GM12878 (cell line): Measurements from ENCODE around the gene SRF. TPM values are rescaled to one million over a fixed set of nuclear protein-coding genes. Genes with fewer than 3 reads are reported as not detected.

Source experiments
- ATAC-seq: fragments of 200-7000 bp; cut with Tn5 transposase; 3 replicates; pipeline ENCODE4 v1.9.1; 2020; ENCODE audit warnings: mild to moderate bottlenecking, moderate library complexity
- BruUV-seq: library from RNA; stranded (reverse); fragments of 400-500 nt; replicated peaks from 2 replicates; lab custom pipeline; 2021; lab: Mats Ljungman, UMichigan
- CTCF ChIA-PET: fragments of 300-600 bp; sonication (Branson Sonifier 250); formaldehyde crosslinking; extraction: SDS; loops from one replicate; lab custom pipeline; 2021; ENCODE audit warnings: inconsistent platforms; lab: Yijun Ruan, JAX
- POLR2A ChIA-PET: fragments of 350-600 bp; formaldehyde crosslinking; extraction: SDS; loops from one replicate; lab custom pipeline; 2021; ENCODE audit warnings: inconsistent platforms; lab: Charles Lee
- RAD21 ChIA-PET: fragments of 300-600 bp; sonication (Branson Sonifier 250); formaldehyde crosslinking; loops from one replicate; lab custom pipeline; 2023; ENCODE audit warnings: antibody characterized with exemption; ENCODE audit not compliant: unreplicated experiment; lab: Charles Lee
- SMC1A ChIA-PET: fragments of 300-600 bp; sonication (Branson Sonifier 250); formaldehyde crosslinking; loops from one replicate; lab custom pipeline; 2023; ENCODE audit not compliant: unreplicated experiment, uncharacterized antibody; lab: Charles Lee
- DNase-seq: peaks from one replicate; pipeline ENCODE4 v3.0.0-alpha.2; 2011; ENCODE audit warnings: low read depth, low spot score
- FAIRE-seq: peaks from 3 replicates; lab custom pipeline; 2011; peaks lifted over from hg19 to GRCh38; lab: Jason Lieb, UNC
- H2AFZ ChIP-seq: 2 replicates; pipeline ENCODE4 v1.6.0; 2011; ENCODE audit warnings: low read depth, low read length, control low read depth; ENCODE audit not compliant: control insufficient read depth
- H3K27ac ChIP-seq: 2 replicates; pipeline ENCODE4 v1.5.1; 2011; ENCODE audit warnings: control low read depth; ENCODE audit not compliant: control insufficient read depth, insufficient read depth
- H3K27me3 ChIP-seq, 2 experiments: replicated peaks in 1 of 2; 2 replicates each; pipeline versions ENCODE4 v1.6.0 to v1.6.1; 2011; ENCODE audit warnings: low read length in 1 of 2; ENCODE audit not compliant: control insufficient read depth in 2 of 2, insufficient read depth in 2 of 2
- H3K36me3 ChIP-seq, 2 experiments: 2 replicates each; pipeline ENCODE4 v1.5.1; 2011; ENCODE audit warnings: low read length in 1 of 2; ENCODE audit not compliant: control insufficient read depth in 2 of 2, insufficient read depth in 2 of 2
- H3K4me1 ChIP-seq: 2 replicates; pipeline ENCODE4 v1.6.1; 2011; ENCODE audit warnings: mild to moderate bottlenecking, low read length, moderate library complexity, mixed read lengths; ENCODE audit not compliant: control insufficient read depth, insufficient read depth
- H3K4me2 ChIP-seq: 2 replicates; pipeline ENCODE4 v1.6.0; 2011; ENCODE audit warnings: control low read depth; ENCODE audit not compliant: control insufficient read depth, insufficient read depth
- H3K4me3 ChIP-seq: fragments of 200-600 bp; sonication (generic); 2 replicates; pipeline ENCODE4 v1.5.1; 2016
- H3K79me2 ChIP-seq: 2 replicates; pipeline ENCODE4 v1.6.0; 2011; ENCODE audit warnings: low read length; ENCODE audit not compliant: control insufficient read depth, insufficient read depth
- H3K9ac ChIP-seq: 2 replicates; pipeline ENCODE4 v1.8.0; 2011; ENCODE audit warnings: low read length, control low read depth, mixed read lengths; ENCODE audit not compliant: control insufficient read depth, insufficient read depth
- H3K9me3 ChIP-seq: replicated peaks from 3 replicates; pipeline ENCODE4 v1.5.1; 2011; ENCODE audit warnings: mild to moderate bottlenecking, low read length; ENCODE audit not compliant: control insufficient read depth, insufficient read depth
- H4K20me1 ChIP-seq: 2 replicates; pipeline ENCODE4 v1.6.0; 2011; ENCODE audit not compliant: control insufficient read depth, insufficient read depth
- CREM ChIP-seq: IDR thresholded peaks from 2 replicates; pipeline ENCODE4 v1.6.1; 2014; ENCODE audit warnings: antibody characterized with exemption, low read depth
- DPF2 ChIP-seq: fragments of 450-650 bp; IDR thresholded peaks from 2 replicates; pipeline ENCODE4 v1.6.1; 2017; ENCODE audit warnings: mild to moderate bottlenecking
- ETV6 ChIP-seq, 2 experiments: fragments of 450-650 bp in 1 of 2; IDR thresholded peaks in 1 of 2; conservative IDR thresholded peaks in 1 of 2; 2 replicates each; pipeline ENCODE4 v1.6.1; 2014; ENCODE audit warnings: antibody characterized with exemption in 1 of 2, borderline replicate concordance in 1 of 2, low read depth in 1 of 2, mild to moderate bottlenecking in 1 of 2, moderate library complexity in 1 of 2
- EZH2 ChIP-seq: IDR thresholded peaks from 2 replicates; pipeline ENCODE4 v1.6.1; 2012; ENCODE audit warnings: low read depth, mild to moderate bottlenecking, control low read depth, inconsistent platforms, low read length, borderline replicate concordance; ENCODE audit not compliant: control insufficient read depth
- FOXK2 ChIP-seq: fragments of 450-650 bp; IDR thresholded peaks from 2 replicates; pipeline ENCODE4 v1.6.1; 2017; ENCODE audit warnings: mild to moderate bottlenecking, moderate library complexity
- JUNB ChIP-seq: IDR thresholded peaks from 2 replicates; pipeline ENCODE4 v1.6.1; 2016; ENCODE audit warnings: antibody characterized with exemption, mild to moderate bottlenecking
- KDM1A ChIP-seq: fragments of 200-600 bp; sonication (generic); IDR thresholded peaks from 2 replicates; pipeline ENCODE4 v1.6.1; 2016; ENCODE audit warnings: borderline replicate concordance
- MTA2 ChIP-seq: fragments of 450-650 bp; IDR thresholded peaks from 2 replicates; pipeline ENCODE4 v1.6.1; 2016; ENCODE audit warnings: low read depth, mild to moderate bottlenecking, moderate library complexity
- NBN ChIP-seq: fragments of 450-650 bp; IDR thresholded peaks from 2 replicates; pipeline ENCODE4 v1.6.1; 2016
- NFYB ChIP-seq: IDR thresholded peaks from 2 replicates; pipeline ENCODE4 v1.6.1; 2011; ENCODE audit warnings: low read depth, mild to moderate bottlenecking, low read length, improper control_type of control experiment, moderate library complexity; ENCODE audit not compliant: insufficient read depth
- NR2F1 ChIP-seq: fragments of 450-650 bp; conservative IDR thresholded peaks from 2 replicates; pipeline ENCODE4 v1.6.1; 2017; ENCODE audit warnings: mild to moderate bottlenecking
- PAX8 ChIP-seq: fragments of 450-650 bp; IDR thresholded peaks from 2 replicates; pipeline ENCODE4 v1.6.1; 2017; ENCODE audit warnings: mild to moderate bottlenecking, moderate library complexity
- RAD21 ChIP-seq: IDR thresholded peaks from 2 replicates; pipeline ENCODE4 v1.6.1; 2011; ENCODE audit warnings: mild to moderate bottlenecking, low read depth, low read length, moderate library complexity; ENCODE audit not compliant: insufficient read depth
- SIX5 ChIP-seq: IDR thresholded peaks from 2 replicates; pipeline ENCODE4 v1.6.1; 2011; ENCODE audit warnings: mild to moderate bottlenecking, low read depth, low read length, moderate library complexity; ENCODE audit not compliant: severe bottlenecking
- SPI1 ChIP-seq: IDR thresholded peaks from 2 replicates; pipeline ENCODE4 v1.6.1; 2011; ENCODE audit warnings: low read depth, mild to moderate bottlenecking, low read length, moderate library complexity, borderline replicate concordance; ENCODE audit not compliant: insufficient read depth
- SREBF2 ChIP-seq: IDR thresholded peaks from 2 replicates; pipeline ENCODE4 v1.6.1; 2012; ENCODE audit warnings: mild to moderate bottlenecking, low read length
- TCF7 ChIP-seq: IDR thresholded peaks from 2 replicates; pipeline ENCODE4 v1.6.1; 2014; ENCODE audit warnings: antibody characterized with exemption, borderline replicate concordance
- WGBS: methylation state at CpG from one replicate; pipeline ENCODE4 v1.1.6; 2016; ENCODE audit warnings: low lambda C conversion rate; ENCODE audit not compliant: insufficient replicate concordance, insufficient coverage; ENCODE audit errors: missing lambda C conversion rate; 5-methylcytosine and 5-hydroxymethylcytosine counted together
- in situ Hi-C: fragments of 300-500 bp; cut with MboI; formaldehyde crosslinking; loops from 9 replicates; pipeline ENCODE4 v1.14.3; 2018; ENCODE audit warnings: mixed read lengths
- intact Hi-C: fragments of 100-400 bp; cut with micrococcal nuclease; formaldehyde crosslinking; loops from one replicate; pipeline ENCODE4 v1.14.2; 2022; ENCODE audit not compliant: unreplicated experiment
- polyA plus RNA-seq, 11 experiments: library from polyadenylated mRNA; depleted of rRNA in 4 of 11; unstranded in 6 of 11; stranded (reverse) in 5 of 11; fragments of >200 nt; fragmentation: Nextera tagmentation in 4 of 11; fragmentation: Illumina TruSeq in 1 of 11; extraction: Ambion mirVana in 4 of 11; extraction: Trizol in 1 of 11; gene quantifications; 1 replicate in 1 of 11; 2 replicates in 10 of 11; pipeline versions ENCODE4 v1.2.1 to v1.2.3, GENCODE V29; 2011 to 2016; ENCODE audit warnings: inconsistent platforms in 2 of 11, missing spikeins in 2 of 11, low read depth in 1 of 11
- total RNA-seq, 4 experiments: library from RNA; depleted of rRNA in 3 of 4; stranded (reverse); fragments of >200 nt in 3 of 4; fragmentation: Illumina TruSeq in 1 of 4; extraction: Trizol in 1 of 4; gene quantifications; 2 replicates each; pipeline versions ENCODE4 v1.2.1 to v1.2.3, GENCODE V29; 2013 to 2021
- TF ChIP-seq, protein P1 (sequence below): fragments of 450-650 bp; IDR thresholded peaks from 2 replicates; pipeline ENCODE4 v1.6.1; 2017; ENCODE audit warnings: mild to moderate bottlenecking, moderate library complexity
- TF ChIP-seq, protein P2 (sequence below): IDR thresholded peaks from 2 replicates; pipeline ENCODE4 v1.6.1; 2012; ENCODE audit warnings: low read depth, low read length, improper control_type of control experiment

The SRF gene
- total and polyA plus RNA-seq, 10 of the 15 experiments (the other 5 are each of a cell fraction or from before 2014, with no cell fraction given), result 2.3 to 56.3 (median 28.2) TPM

DNA sequence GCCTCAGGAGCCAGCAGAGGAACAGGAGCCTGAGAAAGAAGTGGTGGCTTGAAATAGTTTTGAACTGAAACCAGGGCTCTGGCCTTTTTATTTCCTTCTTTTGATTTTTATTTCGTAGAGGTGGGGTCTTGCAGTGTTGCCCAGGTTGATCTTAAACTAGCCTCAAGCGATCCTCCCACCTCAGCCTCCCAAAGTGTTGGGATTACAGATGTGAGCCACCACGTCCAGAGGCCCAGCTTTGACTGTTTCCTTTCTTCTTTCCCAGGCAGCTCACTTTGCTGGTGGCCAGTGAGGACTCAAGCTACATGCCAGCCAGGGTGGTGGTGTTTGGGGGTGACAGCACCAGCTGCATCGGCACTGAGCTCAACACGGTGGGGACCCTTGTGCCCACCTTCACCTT, 31.4 kb downstream of the SRF start:
- H2AFZ ChIP-seq, result no peak overlapping the region
- no peaks in the 10 kb centered on the region for H3K79me2 ChIP-seq
- intact Hi-C loops, result no loop called here
- FAIRE-seq (no peak), DNase-seq (no peak), ATAC-seq (no peak)
- no peak overlapping the region for H3K4me2 ChIP-seq
- no TSS peak for BruUV-seq
- H3K4me1 ChIP-seq, result no peaks in the 10 kb centered on the region
- H3K4me3 ChIP-seq, result no peak overlapping the region
- WGBS, result 62% methylated on average over 5 of the region's 5 CpGs
- no peak overlapping the region for H3K9ac ChIP-seq
- SMC1A ChIA-PET, result interaction anchor here (1.8 kb wide), 1 partner anchor 28 kb away, joined by 3 read pairs; no protein-coding TSS in a partner anchor
- RAD21 ChIA-PET, result no interaction called here
- TF ChIP-seq SREBF2, result no peak
- no peak for TF ChIP-seq NR2F1
- no peak for TF ChIP-seq KDM1A
- TF ChIP-seq FOXK2, result no peak
- TF ChIP-seq SPI1, result no peak
- no peak for TF ChIP-seq SIX5
- TF ChIP-seq RAD21, result no peak
- TF ChIP-seq CREM, result no peak
- TF ChIP-seq, protein P1, sequence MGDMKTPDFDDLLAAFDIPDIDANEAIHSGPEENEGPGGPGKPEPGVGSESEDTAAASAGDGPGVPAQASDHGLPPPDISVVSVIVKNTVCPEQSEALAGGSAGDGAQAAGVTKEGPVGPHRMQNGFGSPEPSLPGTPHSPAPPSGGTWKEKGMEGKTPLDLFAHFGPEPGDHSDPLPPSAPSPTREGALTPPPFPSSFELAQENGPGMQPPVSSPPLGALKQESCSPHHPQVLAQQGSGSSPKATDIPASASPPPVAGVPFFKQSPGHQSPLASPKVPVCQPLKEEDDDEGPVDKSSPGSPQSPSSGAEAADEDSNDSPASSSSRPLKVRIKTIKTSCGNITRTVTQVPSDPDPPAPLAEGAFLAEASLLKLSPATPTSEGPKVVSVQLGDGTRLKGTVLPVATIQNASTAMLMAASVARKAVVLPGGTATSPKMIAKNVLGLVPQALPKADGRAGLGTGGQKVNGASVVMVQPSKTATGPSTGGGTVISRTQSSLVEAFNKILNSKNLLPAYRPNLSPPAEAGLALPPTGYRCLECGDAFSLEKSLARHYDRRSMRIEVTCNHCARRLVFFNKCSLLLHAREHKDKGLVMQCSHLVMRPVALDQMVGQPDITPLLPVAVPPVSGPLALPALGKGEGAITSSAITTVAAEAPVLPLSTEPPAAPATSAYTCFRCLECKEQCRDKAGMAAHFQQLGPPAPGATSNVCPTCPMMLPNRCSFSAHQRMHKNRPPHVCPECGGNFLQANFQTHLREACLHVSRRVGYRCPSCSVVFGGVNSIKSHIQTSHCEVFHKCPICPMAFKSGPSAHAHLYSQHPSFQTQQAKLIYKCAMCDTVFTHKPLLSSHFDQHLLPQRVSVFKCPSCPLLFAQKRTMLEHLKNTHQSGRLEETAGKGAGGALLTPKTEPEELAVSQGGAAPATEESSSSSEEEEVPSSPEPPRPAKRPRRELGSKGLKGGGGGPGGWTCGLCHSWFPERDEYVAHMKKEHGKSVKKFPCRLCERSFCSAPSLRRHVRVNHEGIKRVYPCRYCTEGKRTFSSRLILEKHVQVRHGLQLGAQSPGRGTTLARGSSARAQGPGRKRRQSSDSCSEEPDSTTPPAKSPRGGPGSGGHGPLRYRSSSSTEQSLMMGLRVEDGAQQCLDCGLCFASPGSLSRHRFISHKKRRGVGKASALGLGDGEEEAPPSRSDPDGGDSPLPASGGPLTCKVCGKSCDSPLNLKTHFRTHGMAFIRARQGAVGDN, result no peak
- no peak for TF ChIP-seq NBN
- no peak for TF ChIP-seq EZH2
- no peak for TF ChIP-seq NFYB
- no peak for TF ChIP-seq TCF7
- TF ChIP-seq, protein P2, sequence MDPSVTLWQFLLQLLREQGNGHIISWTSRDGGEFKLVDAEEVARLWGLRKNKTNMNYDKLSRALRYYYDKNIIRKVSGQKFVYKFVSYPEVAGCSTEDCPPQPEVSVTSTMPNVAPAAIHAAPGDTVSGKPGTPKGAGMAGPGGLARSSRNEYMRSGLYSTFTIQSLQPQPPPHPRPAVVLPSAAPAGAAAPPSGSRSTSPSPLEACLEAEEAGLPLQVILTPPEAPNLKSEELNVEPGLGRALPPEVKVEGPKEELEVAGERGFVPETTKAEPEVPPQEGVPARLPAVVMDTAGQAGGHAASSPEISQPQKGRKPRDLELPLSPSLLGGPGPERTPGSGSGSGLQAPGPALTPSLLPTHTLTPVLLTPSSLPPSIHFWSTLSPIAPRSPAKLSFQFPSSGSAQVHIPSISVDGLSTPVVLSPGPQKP, result no peak
- TF ChIP-seq ETV6 (conservative IDR thresholded peaks at IDR 0.05 in 1 of 2, IDR thresholded peaks at IDR 0.05 in 1 of 2; ENCODE audit: borderline replicate concordance in 1 of 2, low read depth in 1 of 2), result no peak
- no peak for TF ChIP-seq JUNB
- no peak for TF ChIP-seq MTA2
- no peak for TF ChIP-seq PAX8
- no peak for TF ChIP-seq DPF2
- H3K36me3 ChIP-seq, result peaks cover 0 to 9% of the 10 kb centered on the region in 2 experiments; a peak in 2 of 4 replicates
- in situ Hi-C loops, result no loop called here
- no peaks in the 10 kb centered on the region for H3K9me3 ChIP-seq
- H4K20me1 ChIP-seq, result no peaks in the 10 kb centered on the region
- CTCF ChIA-PET, result interaction anchor here (0.7 kb wide), 1 partner anchor 304 kb away, joined by 4 read pairs; no protein-coding TSS in a partner anchor
- no peaks in the 10 kb centered on the region for H3K27me3 ChIP-seq
- H3K27ac ChIP-seq, result no peak overlapping the region
- POLR2A ChIA-PET, result interaction anchor here (0.6 kb wide), 1 partner anchor 133 kb away, joined by 3 read pairs; no protein-coding TSS in a partner anchor
